Tibial nerve (tissue), 4 donors: ENCODE data around the gene PDILT.

ENCODE experiments used
- CTCF ChIP-seq, 5 experiments: fragments of 200-600 bp in 3 of 5; fragments of 450-650 bp in 2 of 5; sonication (generic) in 3 of 5; IDR thresholded peaks; one replicate each; pipeline ENCODE4 v1.5.1; 2016 to 2019; ENCODE audit warnings: antibody characterized with exemption in 5 of 5, mild to moderate bottlenecking in 3 of 5, moderate library complexity in 2 of 5
- EP300 ChIP-seq, 2 donors: sonication (generic); formaldehyde crosslinking; IDR thresholded peaks; one replicate each; pipeline ENCODE4 v1.6.1; 2017; ENCODE audit warnings: antibody characterized with exemption in 2 of 2, mild to moderate bottlenecking in 1 of 2

- TF ChIP-seq CTCF (IDR thresholded peaks at IDR 0.05) (no peak), EP300 (IDR thresholded peaks at IDR 0.05) (no peak)
Observed at GRCh38 chr16:20377181-20377580, 27.4 kb downstream of the PDILT start.
